ENCODE results near the gene PRKN. TPM values are rescaled to one million over a fixed set of nuclear protein-coding genes. Genes with fewer than 3 reads are reported as not detected.

PRKN gene
- total RNA-seq, 2 donors from 2014 or later = 10.7 to 21.2 TPM

DNA sequence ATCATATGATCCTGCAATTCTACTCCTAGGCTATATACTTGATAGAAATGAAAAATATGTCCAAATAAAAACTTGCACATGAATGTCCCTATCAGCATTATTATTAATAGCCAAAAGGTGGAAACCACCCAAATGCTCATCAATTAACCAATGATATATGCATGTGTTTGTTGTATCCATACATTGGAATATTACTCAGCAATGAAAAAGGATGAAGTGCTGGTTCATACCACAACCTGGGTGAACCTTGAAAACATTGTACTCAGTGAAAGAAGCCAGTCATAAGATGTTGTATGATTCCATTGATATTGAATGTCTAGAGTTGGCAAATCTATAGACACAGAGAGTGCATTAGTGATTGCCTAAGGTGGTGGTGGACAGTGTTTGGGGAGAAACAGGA lies 267.6 kb downstream of the PRKN start:
- no peak overlapping the region for H3K4me3 ChIP-seq
- no peaks in the 10 kb centered on the region for H3K36me3 ChIP-seq
- H3K4me1 ChIP-seq (replicated peaks) = no peaks in the 10 kb centered on the region
- no peaks in the 10 kb centered on the region for H3K9me3 ChIP-seq
- H3K27me3 ChIP-seq (replicated peaks; ENCODE audit: insufficient read depth) = no peaks in the 10 kb centered on the region
- H3K27ac ChIP-seq = no peak overlapping the region
- intact Hi-C loops (cut with DNase I) = no loop called here
- TF ChIP-seq CTCF (IDR thresholded peaks at IDR 0.05) (no peak), POLR2AphosphoS5 (IDR thresholded peaks at IDR 0.05) (no peak), POLR2A (IDR thresholded peaks at IDR 0.05) (no peak)
- no peak for DNase-seq (ENCODE audit: low spot score)

GRCh38 chr6:162450358-162450757 lies 277.2 kb downstream of the PRKN start:
- Histone ChIP-seq H3K27ac (no peak overlapping the region), H3K27me3 (replicated peaks; ENCODE audit: insufficient read depth) (no peaks in the 10 kb centered on the region), H3K4me1 (replicated peaks) (no peaks in the 10 kb centered on the region), H3K4me3 (no peak overlapping the region), H3K36me3 (no peaks in the 10 kb centered on the region), H3K9me3 (no peaks in the 10 kb centered on the region)
- TF ChIP-seq POLR2AphosphoS5 (IDR thresholded peaks at IDR 0.05) = no peak
- TF ChIP-seq POLR2A (IDR thresholded peaks at IDR 0.05) = no peak
- no peak for TF ChIP-seq CTCF (IDR thresholded peaks at IDR 0.05)
- DNase-seq (ENCODE audit: low spot score) = no peak
- WGBS = 67% methylated on average over 9 of the region's 9 CpGs
- intact Hi-C loops (cut with DNase I) = no loop called here

DNA sequence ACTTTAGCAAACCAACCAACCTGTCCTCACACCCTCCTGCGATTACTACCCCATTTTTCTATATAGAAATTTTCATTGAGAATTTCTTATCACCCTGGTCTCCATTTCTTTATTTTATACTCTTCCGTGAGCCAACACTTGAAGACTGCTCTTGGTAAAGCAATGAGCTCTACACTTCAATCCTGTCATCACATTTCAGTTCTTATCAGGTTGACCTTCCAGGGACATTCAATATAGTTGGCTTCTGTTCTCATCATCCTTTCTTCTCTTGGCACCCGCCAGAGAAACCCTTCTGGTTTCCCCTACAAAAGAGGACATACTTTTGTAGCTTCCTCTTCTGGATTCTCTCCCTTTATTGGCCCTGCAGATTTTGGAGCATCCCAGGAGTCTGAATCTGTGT lies 279.3 kb downstream of the PRKN start:
- Histone ChIP-seq H3K36me3 (no peaks in the 10 kb centered on the region), H3K27me3 (replicated peaks; ENCODE audit: insufficient read depth) (no peaks in the 10 kb centered on the region), H3K9me3 (no peaks in the 10 kb centered on the region), H3K4me3 (no peak overlapping the region), H3K27ac (no peak overlapping the region), H3K4me1 (replicated peaks) (no peaks in the 10 kb centered on the region)
- intact Hi-C loops (cut with DNase I) = no loop called here
- no peak for DNase-seq (ENCODE audit: low spot score)
- TF ChIP-seq CTCF (IDR thresholded peaks at IDR 0.05) (no peak), POLR2AphosphoS5 (IDR thresholded peaks at IDR 0.05) (no peak), POLR2A (IDR thresholded peaks at IDR 0.05) (no peak)
- 85% methylated on average over 3 of the region's 3 CpGs for WGBS

DNA sequence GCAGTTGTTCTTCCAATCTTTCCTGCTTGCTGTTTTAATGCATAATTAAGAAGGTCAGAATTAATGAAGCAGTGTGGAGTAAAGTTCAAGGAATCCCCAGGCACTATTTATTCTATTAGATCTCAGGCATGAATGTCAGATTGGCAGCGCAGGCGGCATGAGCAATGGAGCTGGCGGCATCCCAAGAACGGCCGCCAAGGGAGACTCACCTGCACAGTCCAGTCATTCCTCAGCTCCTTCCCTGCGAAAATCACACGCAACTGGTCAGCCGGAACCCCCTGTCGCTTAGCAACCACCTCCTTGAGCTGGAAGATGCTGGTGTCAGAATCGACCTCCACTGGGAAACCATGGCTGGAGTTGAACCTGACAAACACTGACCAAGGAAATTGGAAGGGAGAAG lies 284.5 kb downstream of the PRKN start:
- Histone ChIP-seq H3K9me3 (no peaks in the 10 kb centered on the region), H3K36me3 (no peaks in the 10 kb centered on the region), H3K27me3 (replicated peaks; ENCODE audit: insufficient read depth) (no peaks in the 10 kb centered on the region), H3K4me1 (replicated peaks) (no peaks in the 10 kb centered on the region), H3K27ac (no peak overlapping the region), H3K4me3 (no peak overlapping the region)
- intact Hi-C loops (cut with DNase I) = no loop called here
- no peak for TF ChIP-seq POLR2AphosphoS5 (IDR thresholded peaks at IDR 0.05)
- no peak for TF ChIP-seq POLR2A (IDR thresholded peaks at IDR 0.05)
- no peak for TF ChIP-seq CTCF (IDR thresholded peaks at IDR 0.05)
- WGBS = 55% methylated on average over 10 of the region's 10 CpGs
- no peak for DNase-seq (ENCODE audit: low spot score)

DNA sequence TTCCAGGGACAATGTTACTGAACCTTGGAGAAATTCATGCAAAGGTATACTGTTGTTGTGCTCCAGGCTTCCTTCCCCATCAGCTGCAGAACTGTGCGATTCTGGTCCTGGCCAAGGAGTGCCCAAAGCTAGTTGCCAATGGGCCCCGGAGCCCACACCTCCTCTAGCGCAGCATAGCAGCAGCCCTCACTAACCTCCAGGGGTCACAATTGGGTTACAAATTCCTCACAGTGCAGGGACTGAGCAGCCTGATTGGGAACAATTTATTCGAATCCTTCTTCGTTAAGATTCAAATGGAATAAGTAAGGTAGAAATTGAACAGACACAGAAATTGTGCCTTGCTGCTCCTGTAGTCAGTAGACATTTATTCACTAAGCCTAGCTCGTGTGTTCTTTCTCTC lies 284.9 kb downstream of the PRKN start:
- Histone ChIP-seq H3K4me1 (replicated peaks) (no peaks in the 10 kb centered on the region), H3K36me3 (no peaks in the 10 kb centered on the region), H3K27me3 (replicated peaks; ENCODE audit: insufficient read depth) (no peaks in the 10 kb centered on the region), H3K4me3 (no peak overlapping the region), H3K27ac (no peak overlapping the region), H3K9me3 (no peaks in the 10 kb centered on the region)
- intact Hi-C loops (cut with DNase I) = no loop called here
- TF ChIP-seq POLR2AphosphoS5 (IDR thresholded peaks at IDR 0.05) (no peak), CTCF (IDR thresholded peaks at IDR 0.05) (no peak), POLR2A (IDR thresholded peaks at IDR 0.05) (no peak)
- WGBS = 54% methylated on average over 6 of the region's 6 CpGs
- no peak for DNase-seq (ENCODE audit: low spot score)
